NCI-H774 (cell line): ENCODE measurements around the gene TMEM165.

Source experiments
- DNase-seq: peaks from one replicate; lab custom pipeline; 2025; lab: John Stamatoyannopoulos, UW

Gene TMEM165

DNA sequence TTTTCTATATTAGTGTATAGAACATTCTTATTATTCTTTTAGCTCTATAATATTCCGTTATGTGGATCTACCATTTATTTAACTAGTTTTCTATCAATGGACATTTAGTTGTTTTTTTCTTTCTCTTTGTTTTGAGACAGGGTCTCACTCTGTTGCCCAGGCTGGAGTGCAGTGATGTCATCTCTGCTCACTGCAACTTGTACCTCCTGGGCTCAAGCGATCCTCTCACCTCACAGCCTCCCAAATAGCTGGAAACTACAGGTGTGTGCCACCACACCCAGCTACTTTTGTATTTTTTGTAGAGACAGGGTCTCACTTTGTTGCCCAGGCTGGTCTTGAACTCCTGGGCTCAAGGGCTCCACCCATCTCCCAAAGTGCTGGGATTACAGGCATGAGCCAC lies 10.8 kb downstream of the TMEM165 start:
- DNase-seq: no peak

GRCh38 chr4:55407119-55407518 lies 11.4 kb downstream of the TMEM165 start:
- no peak for DNase-seq

- DNase-seq: no peak
Measured at GRCh38 chr4:55407764-55408163, 12.0 kb downstream of the TMEM165 start.

- no peak for DNase-seq
Measured at GRCh38 chr4:55409468-55410171, 13.9 kb downstream of the TMEM165 start.

DNA sequence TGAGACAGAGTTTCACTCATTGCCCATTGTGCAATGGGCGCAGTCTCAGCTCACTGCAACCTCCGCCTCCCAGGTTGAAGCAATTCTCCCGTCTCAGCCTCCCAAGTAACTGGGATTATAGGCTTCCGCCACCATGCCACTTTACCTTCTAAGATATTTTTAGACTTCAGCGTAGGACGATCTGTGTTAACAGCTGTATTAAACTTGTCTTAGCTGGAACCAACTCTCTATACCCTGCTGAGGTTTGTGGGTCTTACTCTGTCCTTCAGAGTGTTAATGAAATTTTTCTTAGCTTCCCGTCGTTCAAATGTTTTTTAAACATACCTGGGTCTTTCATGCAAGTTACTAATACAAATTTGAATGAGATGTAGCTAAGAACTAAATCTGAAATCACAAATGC lies 14.7 kb downstream of the TMEM165 start:
- DNase-seq: no peak

DNA sequence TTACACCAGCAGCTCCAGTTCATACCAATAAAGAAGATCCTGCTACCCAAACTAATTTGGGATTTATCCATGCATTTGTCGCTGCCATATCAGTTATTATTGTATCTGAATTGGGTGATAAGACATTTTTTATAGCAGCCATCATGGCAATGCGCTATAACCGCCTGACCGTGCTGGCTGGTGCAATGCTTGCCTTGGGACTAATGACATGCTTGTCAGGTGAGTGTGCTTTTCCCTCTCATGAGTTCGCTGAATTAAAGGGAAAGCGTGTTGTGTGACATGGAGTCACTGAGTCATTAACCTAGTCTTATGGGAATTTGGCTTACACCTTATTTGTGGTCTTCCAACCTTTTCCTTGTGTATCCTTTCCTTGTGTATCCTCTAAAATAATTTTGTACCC lies 15.9 kb downstream of the TMEM165 start:
- DNase-seq: no peak

DNA sequence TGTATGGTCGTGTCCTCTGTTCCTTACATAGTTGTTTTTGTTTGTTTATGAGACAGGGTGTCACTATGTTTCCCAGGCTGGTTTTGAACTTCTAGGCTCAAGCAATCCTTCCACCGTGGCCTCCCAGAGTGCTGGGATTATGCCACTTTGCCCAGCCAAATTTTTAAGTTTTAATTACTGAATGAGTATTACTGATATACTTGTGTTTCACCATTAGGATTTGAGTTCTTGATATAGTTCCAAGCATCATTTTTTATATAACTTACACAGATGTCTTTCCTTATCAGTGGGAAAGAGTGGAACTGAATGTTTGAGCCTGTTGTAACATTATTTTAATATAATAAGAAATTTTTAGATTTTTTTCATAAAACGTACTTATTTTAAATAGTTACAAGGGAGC lies 20.4 kb downstream of the TMEM165 start:
- no peak for DNase-seq

GRCh38 chr4:55424791-55425190 lies 29.0 kb downstream of the TMEM165 start:
- no peak for DNase-seq

GRCh38 chr4:55431710-55432336 lies 36.1 kb downstream of the TMEM165 start:
- no peak for DNase-seq

DNA sequence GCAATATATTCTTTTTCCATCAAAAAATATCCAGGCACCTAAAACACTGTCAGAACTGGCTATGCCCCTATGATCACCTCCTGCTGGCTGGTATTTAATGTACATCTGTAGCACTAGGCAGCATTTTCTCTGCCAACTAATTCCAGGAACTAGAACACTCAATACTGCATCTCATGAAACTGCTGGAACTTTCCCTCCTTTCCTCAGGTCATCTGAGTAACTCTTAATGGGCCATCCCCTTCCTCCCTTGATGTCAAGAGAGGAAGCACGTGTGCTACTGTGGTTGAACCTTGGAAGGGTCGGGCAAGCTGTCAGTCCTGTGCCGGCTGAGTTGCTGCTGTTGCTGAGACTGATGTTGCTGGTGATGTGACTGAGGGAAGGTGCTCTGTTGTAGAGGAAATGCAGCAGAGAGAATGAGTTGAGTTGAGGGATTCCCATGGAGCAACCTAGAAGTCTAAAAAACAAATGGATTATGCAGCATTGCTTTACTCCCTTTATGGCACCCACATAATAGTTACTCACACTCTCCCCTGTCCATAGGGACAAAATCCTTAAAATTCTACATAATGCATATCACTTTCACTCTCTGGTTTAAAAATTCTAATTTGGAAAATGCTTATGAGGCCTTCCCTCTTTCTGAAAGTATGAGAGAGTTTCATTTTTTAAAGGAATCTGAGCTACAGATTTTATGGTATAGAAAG lies 39.5 kb downstream of the TMEM165 start:
- DNase-seq: no peak

GRCh38 chr4:55437356-55437796 lies 41.6 kb downstream of the TMEM165 start:
- DNase-seq: no peak

GRCh38 chr4:55437823-55438222 lies 42.1 kb downstream of the TMEM165 start:
- no peak for DNase-seq

DNA sequence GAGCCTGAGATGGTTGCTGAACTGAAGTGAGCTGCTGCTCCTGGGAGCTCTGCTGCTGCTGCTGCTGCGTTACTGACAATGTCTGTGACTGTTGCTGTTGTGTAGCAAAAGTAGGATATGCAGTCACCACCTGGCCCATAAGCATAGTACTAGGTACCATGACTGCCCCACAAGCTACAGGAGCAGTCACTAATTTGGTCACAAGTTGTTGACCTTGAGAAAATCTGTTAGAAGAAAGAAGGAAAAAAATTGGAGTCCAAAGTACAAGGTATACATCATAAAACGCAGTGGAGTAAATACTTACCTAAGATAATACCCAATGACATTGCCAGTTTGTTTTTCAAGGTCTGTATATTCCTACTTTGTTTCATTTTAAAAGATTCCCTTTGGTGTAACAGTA lies 42.6 kb downstream of the TMEM165 start:
- DNase-seq: no peak

- peak; percentile 20 for DNase-seq
Measured at GRCh38 chr4:55439023-55439422, 43.3 kb downstream of the TMEM165 start.

- no peak for DNase-seq
Measured at GRCh38 chr4:55440786-55441185, 45.0 kb downstream of the TMEM165 start.

DNA sequence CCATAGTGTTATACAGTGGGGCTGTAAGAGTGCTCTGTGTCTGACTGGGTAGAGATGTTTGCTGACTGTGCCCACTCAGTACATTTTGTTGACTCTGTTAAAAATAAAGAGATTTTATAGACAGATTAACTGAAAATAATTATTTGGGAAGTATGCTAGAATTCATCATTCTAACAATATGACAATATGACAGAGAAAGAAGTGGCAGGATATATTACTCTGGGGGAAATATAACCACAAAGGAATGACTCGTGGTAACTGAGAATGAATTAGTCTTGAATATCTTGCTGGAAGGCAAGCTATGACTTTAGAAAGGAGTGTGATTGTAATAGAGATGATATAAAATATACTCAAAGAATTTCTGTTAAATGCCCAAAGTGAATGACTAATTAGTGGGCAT lies 46.8 kb downstream of the TMEM165 start:
- DNase-seq: no peak

DNA sequence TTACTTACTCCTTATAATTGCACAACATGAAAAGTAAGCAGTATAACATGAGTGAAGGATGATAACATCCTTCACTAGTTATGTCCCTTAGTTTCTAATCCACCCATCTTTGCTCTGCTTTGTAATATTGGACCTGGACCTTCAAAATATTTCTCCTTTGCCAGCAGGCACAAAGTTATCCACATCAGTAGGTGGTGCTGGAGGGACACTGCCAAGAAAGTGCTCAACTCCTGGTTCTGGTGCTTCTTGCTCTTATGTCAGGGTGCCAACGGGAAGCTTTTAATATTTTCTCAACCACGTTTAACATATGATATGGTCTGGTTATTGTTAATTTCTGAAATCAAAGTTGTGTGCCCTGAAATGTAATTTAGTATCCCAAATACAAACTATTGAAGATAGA lies 49.1 kb downstream of the TMEM165 start:
- DNase-seq: no peak

DNA sequence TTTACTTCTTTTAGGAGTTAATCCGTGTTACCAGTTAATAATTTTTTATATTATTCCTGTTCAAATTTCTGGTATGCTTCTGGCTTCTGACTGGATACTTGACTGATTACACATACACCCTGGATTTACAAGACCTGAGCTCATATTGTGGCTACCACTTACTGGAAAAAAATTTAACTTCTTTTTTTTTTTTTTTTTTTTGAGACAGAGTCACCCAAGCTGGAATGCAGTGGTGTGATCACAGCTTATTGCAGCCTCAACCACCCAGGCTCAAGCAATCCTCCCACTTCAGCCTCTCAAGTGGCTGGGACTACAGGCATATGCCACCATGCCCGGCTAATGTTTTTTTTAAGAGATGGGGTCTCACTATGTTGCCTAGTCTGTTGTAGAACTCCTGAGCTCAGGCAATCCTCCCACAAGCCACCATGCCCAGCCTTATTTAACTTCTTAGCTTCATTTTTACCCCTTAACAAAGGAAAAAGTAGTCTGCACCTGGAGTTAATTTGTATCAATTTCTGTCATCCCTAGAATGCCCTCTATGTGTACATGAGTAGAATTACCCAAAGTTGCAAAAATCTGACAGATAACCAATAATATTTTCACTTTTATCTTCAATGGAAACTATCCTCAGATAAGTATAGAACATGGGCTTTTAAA lies 50.3 kb downstream of the TMEM165 start:
- no peak for DNase-seq

- DNase-seq: no peak
Measured at GRCh38 chr4:55446578-55446922, 50.8 kb downstream of the TMEM165 start.

GRCh38 chr4:55447108-55447708 lies 51.5 kb downstream of the TMEM165 start:
- no peak for DNase-seq

DNA sequence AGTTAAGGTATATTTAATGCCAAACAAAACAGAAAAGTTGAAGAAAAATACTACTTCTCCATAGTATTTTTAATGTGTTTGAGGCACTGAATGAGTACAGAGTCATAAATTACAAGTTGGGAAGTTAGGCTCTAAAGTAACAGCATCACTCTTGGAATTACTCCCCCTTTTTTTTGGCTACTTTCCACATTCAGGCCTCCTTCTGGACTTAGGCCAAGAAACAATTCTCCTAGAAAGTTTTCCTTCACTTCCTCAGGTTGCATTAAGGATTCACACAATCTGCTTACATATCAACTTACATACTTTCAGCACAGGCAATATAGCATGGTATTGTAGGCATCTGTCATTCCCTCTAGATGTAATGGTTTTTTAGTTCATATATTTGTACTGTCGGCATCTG lies 52.1 kb downstream of the TMEM165 start:
- DNase-seq: no peak

DNA sequence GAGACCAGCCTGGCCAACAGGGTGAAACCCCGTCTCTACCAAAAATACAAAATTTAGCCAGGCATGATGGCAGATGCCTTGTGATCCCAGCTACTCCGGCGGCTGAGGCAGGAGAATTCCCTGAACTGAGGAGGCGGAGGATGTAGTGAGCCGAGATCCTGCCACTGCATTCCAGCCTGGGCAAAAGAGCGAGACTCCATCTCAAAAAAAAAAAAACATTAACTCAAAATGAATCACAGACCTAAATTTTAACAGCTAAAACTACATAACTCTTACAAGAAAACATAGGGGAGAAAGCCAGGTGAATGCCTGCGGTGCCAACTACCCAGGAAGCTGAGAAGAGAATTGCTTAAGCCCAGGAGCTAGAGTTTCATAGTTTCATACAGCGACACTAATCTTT lies 54.8 kb downstream of the TMEM165 start:
- no peak for DNase-seq

GRCh38 chr4:55458164-55458563 lies 62.4 kb downstream of the TMEM165 start:
- no peak for DNase-seq
